ENCODE measurements around the gene KLK3.

KLK3 gene

GRCh38 chr19:50908336-50908735, 53.6 kb downstream of the KLK3 start:
- no peak for DNase-seq

DNA sequence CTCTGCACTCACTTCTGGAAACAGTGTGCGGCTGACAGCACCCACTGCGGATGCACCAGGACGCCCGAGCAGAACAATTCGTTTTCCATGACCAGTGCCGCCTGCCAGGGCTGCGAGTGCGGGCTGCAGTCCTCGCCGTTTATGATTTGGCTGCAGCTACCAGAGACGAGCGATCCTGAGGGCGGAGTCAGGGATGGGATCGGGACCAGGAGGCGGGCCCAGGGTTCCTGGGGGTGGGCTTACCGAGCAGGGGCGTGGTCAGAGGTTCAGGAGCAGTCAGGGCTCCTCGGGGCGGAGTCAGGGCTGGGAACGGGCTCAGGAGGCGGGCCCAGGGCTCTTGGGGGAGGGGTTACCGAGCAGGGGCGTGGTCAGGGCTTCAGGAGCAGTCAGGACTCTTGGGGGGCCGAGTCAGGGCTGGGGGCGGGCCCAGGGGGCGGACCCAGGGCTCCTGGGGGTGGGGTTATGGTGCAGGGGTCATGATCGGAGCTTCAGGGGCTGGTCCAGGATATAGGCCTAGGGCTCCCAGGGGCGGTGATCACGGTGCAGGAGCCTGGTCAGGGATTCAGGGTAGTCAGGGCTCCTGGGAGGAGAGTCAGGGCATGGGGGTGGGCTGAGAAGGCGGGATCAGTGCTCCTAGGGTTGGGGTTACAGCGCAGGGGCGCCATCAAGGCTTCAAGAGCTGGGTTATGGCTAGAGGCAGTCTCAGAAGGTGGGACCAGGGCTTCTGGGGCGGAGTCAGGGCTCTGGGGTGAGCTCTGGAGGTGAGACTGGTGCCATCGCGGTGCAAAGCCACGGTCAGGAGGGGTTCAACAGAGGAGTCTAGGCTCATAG, 54.7 kb downstream of the KLK3 start:
- no peak for DNase-seq
